ENCODE data around the gene PSMD9. TPM values are rescaled to one million over a fixed set of nuclear protein-coding genes. Genes with fewer than 3 reads are reported as not detected.
A peak's percentile ranks its signal among the peaks of the same experiment; 100 is the strongest.
"Not testable (repeated sequence)": the region's sequence is repeated elsewhere in the genome, so short reads cannot be mapped to it uniquely, and the experiment has no call there.

The PSMD9 gene
- total RNA-seq, 2 donors from 2014 or later, result 65.0 to 66.0 TPM

- Mint-ChIP-seq H3K9me3 (no peaks in the 10 kb centered on the region), H3K36me3 (peaks cover 0 to 1% of the 10 kb centered on the region in 2 donors), H3K27ac (peak overlapping the region in 1 of 2 donors; percentile 76)
- ATAC-seq (peak in 1 of 2 donors; percentile 46), DNase-seq (ENCODE audit: low spot score in 2 of 2) (no peak)
These were observed 14.6 kb downstream of the PSMD9 start for GRCh38 chr12:121903202-121903601.

GRCh38 chr12:121905746-121906145, 17.2 kb downstream of the PSMD9 start:
- ATAC-seq (no peak), DNase-seq (ENCODE audit: low spot score in 2 of 2) (no peak)
- peak overlapping the region in 1 of 2 donors; percentile 79 for H3K27ac Mint-ChIP-seq
- no peaks in the 10 kb centered on the region for H3K9me3 Mint-ChIP-seq
- H3K36me3 Mint-ChIP-seq, result peaks cover 0 to 15% of the 10 kb centered on the region in 2 donors

- DNase-seq (ENCODE audit: low spot score in 2 of 2), result no peak
- Mint-ChIP-seq H3K9me3 (no peaks in the 10 kb centered on the region), H3K27ac (peak overlapping the region in 1 of 2 donors; percentile 72), H3K36me3 (peaks cover 0 to 21% of the 10 kb centered on the region in 2 donors)
- peak in 1 of 2 donors; percentile 36 for ATAC-seq
These were observed 20.1 kb downstream of the PSMD9 start for GRCh38 chr12:121908702-121909101.

- DNase-seq (ENCODE audit: low spot score in 2 of 2), result peak in 1 of 2 donors; percentile 38
These were observed 23.4 kb downstream of the PSMD9 start for GRCh38 chr12:121911824-121912585.

GRCh38 chr12:121915841-121916321, 27.3 kb downstream of the PSMD9 start:
- DNase-seq (ENCODE audit: low spot score in 2 of 2), result no peak
- Mint-ChIP-seq H3K27ac (no peak overlapping the region), H3K9me3 (no peaks in the 10 kb centered on the region), H3K36me3 (peaks cover 0 to 17% of the 10 kb centered on the region in 2 donors)
- no peak for ATAC-seq

More at GRCh38 chr12:121911824-121912585, 23.4 kb downstream of the PSMD9 start:
- H3K9me3 Mint-ChIP-seq, result no peaks in the 10 kb centered on the region
- ATAC-seq, result peak; percentile 81 to 90
- peak overlapping the region; percentile 62 to 75 for H3K27ac Mint-ChIP-seq
- peaks cover 0 to 21% of the 10 kb centered on the region in 2 donors for H3K36me3 Mint-ChIP-seq

GRCh38 chr12:121916719-121917118, 28.1 kb downstream of the PSMD9 start:
- Mint-ChIP-seq H3K9me3 (no peaks in the 10 kb centered on the region), H3K27ac (no peak overlapping the region), H3K36me3 (peaks cover 0 to 17% of the 10 kb centered on the region in 2 donors)
- no peak for ATAC-seq
- no peak for DNase-seq (ENCODE audit: low spot score in 2 of 2)

- Mint-ChIP-seq H3K9me3 (no peaks in the 10 kb centered on the region), H3K36me3 (peaks cover 0 to 11% of the 10 kb centered on the region in 2 donors), H3K27ac (peak within 1 kb of the TSS; percentile 92)
- peak; percentile 100 for ATAC-seq
- DNase-seq (ENCODE audit: low spot score in 2 of 2), result peak; percentile 91 to 97
These were observed 29.5 kb downstream of the PSMD9 start, which contains the start of gene CFAP251 for GRCh38 chr12:121917950-121918678. Gene CFAP251 (plus strand): TSS chr12:121918592. CDS start chr12:121921306, 2,714 bp downstream.

- ATAC-seq (no peak), DNase-seq (ENCODE audit: low spot score in 2 of 2) (no peak)
- peaks cover 0 to 11% of the 10 kb centered on the region in 2 donors for H3K36me3 Mint-ChIP-seq
- H3K9me3 Mint-ChIP-seq, result no peaks in the 10 kb centered on the region
- peak overlapping the region in 1 of 2 donors; percentile 92 for H3K27ac Mint-ChIP-seq
These were observed 30.1 kb downstream of the PSMD9 start for GRCh38 chr12:121918679-121919038.

- Mint-ChIP-seq H3K36me3 (peaks cover 0 to 11% of the 10 kb centered on the region in 2 donors), H3K27ac (no peak overlapping the region), H3K9me3 (no peaks in the 10 kb centered on the region)
- ATAC-seq (no peak), DNase-seq (ENCODE audit: low spot score in 2 of 2) (no peak)
These were observed 32.5 kb downstream of the PSMD9 start for GRCh38 chr12:121921066-121921465.

GRCh38 chr12:121925358-121925695, 36.7 kb downstream of the PSMD9 start:
- ATAC-seq (no peak), DNase-seq (ENCODE audit: low spot score in 2 of 2) (no peak)
- Mint-ChIP-seq H3K36me3 (no peaks in the 10 kb centered on the region), H3K27ac (no peak overlapping the region), H3K9me3 (no peaks in the 10 kb centered on the region)

GRCh38 chr12:121926874-121927706, 38.5 kb downstream of the PSMD9 start:
- no peak overlapping the region for H3K27ac Mint-ChIP-seq
- H3K36me3 Mint-ChIP-seq, result no peaks in the 10 kb centered on the region
- ATAC-seq, result no peak
- no peaks in the 10 kb centered on the region for H3K9me3 Mint-ChIP-seq
- DNase-seq (ENCODE audit: low spot score in 2 of 2), result no peak

GRCh38 chr12:121927813-121928212, 39.2 kb downstream of the PSMD9 start:
- H3K9me3 Mint-ChIP-seq, result no peaks in the 10 kb centered on the region
- no peak for DNase-seq (ENCODE audit: low spot score in 2 of 2)
- no peak overlapping the region for H3K27ac Mint-ChIP-seq
- no peak for ATAC-seq
- no peaks in the 10 kb centered on the region for H3K36me3 Mint-ChIP-seq

- not testable (repeated sequence) for H3K9me3 Mint-ChIP-seq; ATAC-seq; H3K27ac Mint-ChIP-seq; H3K36me3 Mint-ChIP-seq; DNase-seq (ENCODE audit: low spot score in 2 of 2)
These were observed 41.0 kb downstream of the PSMD9 start for GRCh38 chr12:121929545-121929944.

GRCh38 chr12:121930862-121931261, 42.3 kb downstream of the PSMD9 start:
- Mint-ChIP-seq H3K36me3 (no peaks in the 10 kb centered on the region), H3K27ac (no peak overlapping the region), H3K9me3 (no peaks in the 10 kb centered on the region)
- ATAC-seq (no peak), DNase-seq (ENCODE audit: low spot score in 2 of 2) (no peak)

GRCh38 chr12:121932176-121932536, 43.6 kb downstream of the PSMD9 start:
- no peak for ATAC-seq
- peaks cover 0 to 6% of the 10 kb centered on the region in 2 donors for H3K36me3 Mint-ChIP-seq
- no peak for DNase-seq (ENCODE audit: low spot score in 2 of 2)
- H3K9me3 Mint-ChIP-seq, result no peaks in the 10 kb centered on the region
- H3K27ac Mint-ChIP-seq, result no peak overlapping the region

- no peak for ATAC-seq
- Mint-ChIP-seq H3K36me3 (peaks cover 0 to 14% of the 10 kb centered on the region in 2 donors), H3K9me3 (no peaks in the 10 kb centered on the region), H3K27ac (peak overlapping the region in 1 of 2 donors; percentile 40)
- no peak for DNase-seq (ENCODE audit: low spot score in 2 of 2)
These were observed 44.4 kb downstream of the PSMD9 start for GRCh38 chr12:121932914-121933521.
